GM12891 (cell line): Measurements from ENCODE around the gene PSPN.

ENCODE experiments used
- POLR2A ChIP-seq: IDR thresholded peaks from 2 replicates; pipeline ENCODE4 v1.6.1; 2011; ENCODE audit warnings: low read depth, low read length, control low read depth
- POLR2AphosphoS5 ChIP-seq: IDR thresholded peaks from 2 replicates; pipeline ENCODE4 v1.6.1; 2011; ENCODE audit warnings: low read depth, low read length, control low read depth
- TAF1 ChIP-seq: IDR thresholded peaks from 2 replicates; pipeline ENCODE4 v1.6.1; 2011; ENCODE audit warnings: low read depth, low read length, control low read depth

DNA sequence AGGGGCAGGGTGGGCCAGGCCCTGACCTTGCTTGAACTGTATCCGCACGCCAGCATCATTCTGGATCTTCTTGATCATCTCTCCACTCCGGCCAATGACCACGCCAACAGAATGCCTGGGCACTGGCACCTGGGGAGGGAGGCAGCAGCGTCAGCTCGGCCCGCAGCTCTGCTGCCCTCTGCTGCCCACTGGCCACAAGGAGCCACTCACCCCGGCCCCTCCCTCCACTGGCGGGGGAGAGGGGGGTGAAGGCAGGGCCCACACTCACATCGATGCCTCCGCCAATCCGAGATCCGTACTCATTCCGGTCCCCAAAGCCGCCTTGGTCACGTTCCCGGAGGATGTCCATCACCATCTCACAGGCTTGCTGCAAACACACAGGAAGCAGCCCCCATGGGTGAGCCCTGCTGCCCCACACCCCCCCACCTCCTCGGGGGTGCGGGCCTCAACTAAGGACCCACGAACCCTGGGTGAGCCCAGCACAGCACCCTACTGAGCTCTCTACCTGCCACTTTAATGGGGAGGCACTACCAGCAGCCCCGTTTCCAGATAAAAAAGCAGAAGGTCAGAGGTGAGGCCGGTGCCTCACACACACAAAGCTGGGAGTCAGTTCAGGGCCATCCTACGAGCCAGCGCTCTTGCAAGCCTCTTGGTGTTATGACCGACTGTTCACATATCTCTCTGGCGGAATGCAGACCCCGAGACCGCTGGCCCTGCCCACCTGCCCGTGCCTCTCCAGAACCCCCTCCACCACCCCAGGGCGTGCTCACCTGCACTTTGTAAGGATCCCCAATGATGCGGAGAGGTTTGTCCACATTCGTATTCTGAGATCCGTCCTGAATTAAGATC lies 42.2 kb upstream of the PSPN start:
- TF ChIP-seq TAF1 (no peak), POLR2AphosphoS5 (peak; percentile 19), POLR2A (peak; percentile 6; the same call in 1 of the 2 replicates)
